H1 (cell line): ENCODE data around the gene GRIK4. TPM values are rescaled to one million over a fixed set of nuclear protein-coding genes. Genes with fewer than 3 reads are reported as not detected.

ENCODE experiments used
- ASH2L ChIP-seq: fragments of 200-600, 300-600 bp; sonication (generic); IDR thresholded peaks from one replicate; pipeline ENCODE4 v1.7.1; 2017; ENCODE audit warnings: low read length
- CHD1 ChIP-seq: IDR thresholded peaks from 2 replicates; pipeline ENCODE4 v1.6.1; 2012; ENCODE audit warnings: low read depth, low read length, improper control_type of control experiment
- CREB1 ChIP-seq: IDR thresholded peaks from 2 replicates; pipeline ENCODE4 v1.6.1; 2012; ENCODE audit warnings: inconsistent platforms
- EP300 ChIP-seq, 2 experiments: IDR thresholded peaks; 1 replicate in 1 of 2; 2 replicates in 1 of 2; pipeline ENCODE4 v1.6.1; 2011 to 2012; ENCODE audit warnings: low read depth in 2 of 2, low read length in 2 of 2, mild to moderate bottlenecking in 2 of 2, borderline replicate concordance in 1 of 2, inconsistent platforms in 1 of 2, moderate library complexity in 1 of 2
- POLR2A ChIP-seq, 2 experiments: IDR thresholded peaks; 1 replicate in 1 of 2; 2 replicates in 1 of 2; pipeline ENCODE4 v1.6.1; 2011; ENCODE audit warnings: low read depth in 2 of 2, low read length in 2 of 2, mild to moderate bottlenecking in 2 of 2; ENCODE audit errors: control extremely low read depth in 1 of 2
- RAD21 ChIP-seq, 2 experiments: IDR thresholded peaks in 1 of 2; conservative IDR thresholded peaks in 1 of 2; 2 replicates each; pipeline ENCODE4 v1.6.1; 2011; ENCODE audit warnings: low read depth in 2 of 2, low read length in 2 of 2, improper control_type of control experiment in 1 of 2, inconsistent platforms in 1 of 2, mild to moderate bottlenecking in 1 of 2, moderate library complexity in 1 of 2
- SP2 ChIP-seq: IDR thresholded peaks from 2 replicates; pipeline ENCODE4 v1.6.1; 2012; ENCODE audit warnings: mild to moderate bottlenecking, low read length, inconsistent platforms
- SRF ChIP-seq: IDR thresholded peaks from 2 replicates; pipeline ENCODE4 v1.6.1; 2011; ENCODE audit warnings: mild to moderate bottlenecking, low read depth, low read length, moderate library complexity
- polyA plus RNA-seq, 7 experiments: library from polyadenylated mRNA; depleted of rRNA in 3 of 7; stranded (reverse) in 5 of 7; unstranded in 2 of 7; fragments of >200 nt in 5 of 7; fragments of 200-250 nt in 2 of 7; gene quantifications; 1 replicate in 5 of 7; 2 replicates in 1 of 7; 4 replicates in 1 of 7; pipeline versions ENCODE4 v1.2.1 to v1.2.3, GENCODE V29; 2011 to 2013; ENCODE audit warnings: missing spikeins in 2 of 7, mixed read lengths in 2 of 7
- total RNA-seq: library from RNA; stranded (reverse); fragmentation: NEBNext Ultra II Directional; extraction: Animal tissue kit (Norgen Biotek cat#: 25700); gene quantifications from 2 replicates; pipeline ENCODE4 v1.2.1, GENCODE V29; 2021
- TF ChIP-seq, protein P1 (sequence below): fragments of 300-600 bp; sonication (generic); IDR thresholded peaks from 2 replicates; pipeline ENCODE4 v1.7.1; 2012; ENCODE audit warnings: low read length, moderate library complexity, mild to moderate bottlenecking, inconsistent platforms; ENCODE audit not compliant: insufficient replicate concordance
- TF ChIP-seq, protein P2 (sequence below): IDR thresholded peaks from 2 replicates; pipeline ENCODE4 v1.6.1; 2012; ENCODE audit warnings: inconsistent platforms
- TF ChIP-seq, protein P3 (sequence below): IDR thresholded peaks from 2 replicates; pipeline ENCODE4 v1.6.1; 2011; ENCODE audit warnings: low read depth, mild to moderate bottlenecking, low read length; ENCODE audit not compliant: insufficient read depth

The GRIK4 gene
- total and polyA plus RNA-seq, 2 of the 8 experiments (the other 6 are each of a cell fraction or from before 2014, with no cell fraction given) = 1.2 to 2.9 TPM

DNA sequence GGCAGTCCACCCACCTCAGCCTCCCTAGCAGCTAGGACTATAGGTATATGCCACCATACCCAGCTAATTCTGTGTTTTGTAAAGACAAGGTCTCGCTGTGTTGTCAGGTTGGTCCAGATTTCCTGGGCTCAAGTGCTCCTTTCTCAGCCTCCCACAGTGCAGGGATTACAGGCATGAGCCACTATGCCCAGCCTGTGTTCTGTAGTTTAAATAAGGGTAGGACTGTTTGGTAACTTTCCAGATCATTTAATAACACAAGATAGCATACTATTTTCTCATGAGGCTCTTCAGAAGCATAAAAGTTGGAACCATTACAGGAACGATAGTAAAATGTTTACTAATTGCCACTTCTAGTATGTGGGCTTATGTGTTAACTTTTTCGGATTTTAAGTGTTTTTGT is 38.0 kb upstream of the GRIK4 start (continued):
- TF ChIP-seq, protein P1, sequence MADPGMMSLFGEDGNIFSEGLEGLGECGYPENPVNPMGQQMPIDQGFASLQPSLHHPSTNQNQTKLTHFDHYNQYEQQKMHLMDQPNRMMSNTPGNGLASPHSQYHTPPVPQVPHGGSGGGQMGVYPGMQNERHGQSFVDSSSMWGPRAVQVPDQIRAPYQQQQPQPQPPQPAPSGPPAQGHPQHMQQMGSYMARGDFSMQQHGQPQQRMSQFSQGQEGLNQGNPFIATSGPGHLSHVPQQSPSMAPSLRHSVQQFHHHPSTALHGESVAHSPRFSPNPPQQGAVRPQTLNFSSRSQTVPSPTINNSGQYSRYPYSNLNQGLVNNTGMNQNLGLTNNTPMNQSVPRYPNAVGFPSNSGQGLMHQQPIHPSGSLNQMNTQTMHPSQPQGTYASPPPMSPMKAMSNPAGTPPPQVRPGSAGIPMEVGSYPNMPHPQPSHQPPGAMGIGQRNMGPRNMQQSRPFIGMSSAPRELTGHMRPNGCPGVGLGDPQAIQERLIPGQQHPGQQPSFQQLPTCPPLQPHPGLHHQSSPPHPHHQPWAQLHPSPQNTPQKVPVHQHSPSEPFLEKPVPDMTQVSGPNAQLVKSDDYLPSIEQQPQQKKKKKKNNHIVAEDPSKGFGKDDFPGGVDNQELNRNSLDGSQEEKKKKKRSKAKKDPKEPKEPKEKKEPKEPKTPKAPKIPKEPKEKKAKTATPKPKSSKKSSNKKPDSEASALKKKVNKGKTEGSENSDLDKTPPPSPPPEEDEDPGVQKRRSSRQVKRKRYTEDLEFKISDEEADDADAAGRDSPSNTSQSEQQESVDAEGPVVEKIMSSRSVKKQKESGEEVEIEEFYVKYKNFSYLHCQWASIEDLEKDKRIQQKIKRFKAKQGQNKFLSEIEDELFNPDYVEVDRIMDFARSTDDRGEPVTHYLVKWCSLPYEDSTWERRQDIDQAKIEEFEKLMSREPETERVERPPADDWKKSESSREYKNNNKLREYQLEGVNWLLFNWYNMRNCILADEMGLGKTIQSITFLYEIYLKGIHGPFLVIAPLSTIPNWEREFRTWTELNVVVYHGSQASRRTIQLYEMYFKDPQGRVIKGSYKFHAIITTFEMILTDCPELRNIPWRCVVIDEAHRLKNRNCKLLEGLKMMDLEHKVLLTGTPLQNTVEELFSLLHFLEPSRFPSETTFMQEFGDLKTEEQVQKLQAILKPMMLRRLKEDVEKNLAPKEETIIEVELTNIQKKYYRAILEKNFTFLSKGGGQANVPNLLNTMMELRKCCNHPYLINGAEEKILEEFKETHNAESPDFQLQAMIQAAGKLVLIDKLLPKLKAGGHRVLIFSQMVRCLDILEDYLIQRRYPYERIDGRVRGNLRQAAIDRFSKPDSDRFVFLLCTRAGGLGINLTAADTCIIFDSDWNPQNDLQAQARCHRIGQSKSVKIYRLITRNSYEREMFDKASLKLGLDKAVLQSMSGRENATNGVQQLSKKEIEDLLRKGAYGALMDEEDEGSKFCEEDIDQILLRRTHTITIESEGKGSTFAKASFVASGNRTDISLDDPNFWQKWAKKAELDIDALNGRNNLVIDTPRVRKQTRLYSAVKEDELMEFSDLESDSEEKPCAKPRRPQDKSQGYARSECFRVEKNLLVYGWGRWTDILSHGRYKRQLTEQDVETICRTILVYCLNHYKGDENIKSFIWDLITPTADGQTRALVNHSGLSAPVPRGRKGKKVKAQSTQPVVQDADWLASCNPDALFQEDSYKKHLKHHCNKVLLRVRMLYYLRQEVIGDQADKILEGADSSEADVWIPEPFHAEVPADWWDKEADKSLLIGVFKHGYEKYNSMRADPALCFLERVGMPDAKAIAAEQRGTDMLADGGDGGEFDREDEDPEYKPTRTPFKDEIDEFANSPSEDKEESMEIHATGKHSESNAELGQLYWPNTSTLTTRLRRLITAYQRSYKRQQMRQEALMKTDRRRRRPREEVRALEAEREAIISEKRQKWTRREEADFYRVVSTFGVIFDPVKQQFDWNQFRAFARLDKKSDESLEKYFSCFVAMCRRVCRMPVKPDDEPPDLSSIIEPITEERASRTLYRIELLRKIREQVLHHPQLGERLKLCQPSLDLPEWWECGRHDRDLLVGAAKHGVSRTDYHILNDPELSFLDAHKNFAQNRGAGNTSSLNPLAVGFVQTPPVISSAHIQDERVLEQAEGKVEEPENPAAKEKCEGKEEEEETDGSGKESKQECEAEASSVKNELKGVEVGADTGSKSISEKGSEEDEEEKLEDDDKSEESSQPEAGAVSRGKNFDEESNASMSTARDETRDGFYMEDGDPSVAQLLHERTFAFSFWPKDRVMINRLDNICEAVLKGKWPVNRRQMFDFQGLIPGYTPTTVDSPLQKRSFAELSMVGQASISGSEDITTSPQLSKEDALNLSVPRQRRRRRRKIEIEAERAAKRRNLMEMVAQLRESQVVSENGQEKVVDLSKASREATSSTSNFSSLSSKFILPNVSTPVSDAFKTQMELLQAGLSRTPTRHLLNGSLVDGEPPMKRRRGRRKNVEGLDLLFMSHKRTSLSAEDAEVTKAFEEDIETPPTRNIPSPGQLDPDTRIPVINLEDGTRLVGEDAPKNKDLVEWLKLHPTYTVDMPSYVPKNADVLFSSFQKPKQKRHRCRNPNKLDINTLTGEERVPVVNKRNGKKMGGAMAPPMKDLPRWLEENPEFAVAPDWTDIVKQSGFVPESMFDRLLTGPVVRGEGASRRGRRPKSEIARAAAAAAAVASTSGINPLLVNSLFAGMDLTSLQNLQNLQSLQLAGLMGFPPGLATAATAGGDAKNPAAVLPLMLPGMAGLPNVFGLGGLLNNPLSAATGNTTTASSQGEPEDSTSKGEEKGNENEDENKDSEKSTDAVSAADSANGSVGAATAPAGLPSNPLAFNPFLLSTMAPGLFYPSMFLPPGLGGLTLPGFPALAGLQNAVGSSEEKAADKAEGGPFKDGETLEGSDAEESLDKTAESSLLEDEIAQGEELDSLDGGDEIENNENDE = no peak
- TF ChIP-seq CREB1 (no peak), SRF (no peak), CHD1 (no peak), ASH2L (no peak), POLR2A (IDR thresholded peaks at IDR 0.05; ENCODE audit: control extremely low read depth in 1 of 2, low read depth in 2 of 2, low read length in 2 of 2) (no peak), RAD21 (IDR thresholded peaks at IDR 0.05 in 1 of 2, conservative IDR thresholded peaks at IDR 0.05 in 1 of 2; ENCODE audit: low read depth in 2 of 2, low read length in 2 of 2) (no peak), EP300 (IDR thresholded peaks at IDR 0.05; ENCODE audit: borderline replicate concordance in 1 of 2, low read depth in 2 of 2, low read length in 2 of 2) (no peak), SP2 (no peak)
- TF ChIP-seq, protein P2, sequence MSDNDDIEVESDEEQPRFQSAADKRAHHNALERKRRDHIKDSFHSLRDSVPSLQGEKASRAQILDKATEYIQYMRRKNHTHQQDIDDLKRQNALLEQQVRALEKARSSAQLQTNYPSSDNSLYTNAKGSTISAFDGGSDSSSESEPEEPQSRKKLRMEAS = no peak
- TF ChIP-seq, protein P3, sequence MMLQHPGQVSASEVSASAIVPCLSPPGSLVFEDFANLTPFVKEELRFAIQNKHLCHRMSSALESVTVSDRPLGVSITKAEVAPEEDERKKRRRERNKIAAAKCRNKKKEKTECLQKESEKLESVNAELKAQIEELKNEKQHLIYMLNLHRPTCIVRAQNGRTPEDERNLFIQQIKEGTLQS = no peak
